Measurements from ENCODE around the gene MOSMO.

MOSMO gene

DNA sequence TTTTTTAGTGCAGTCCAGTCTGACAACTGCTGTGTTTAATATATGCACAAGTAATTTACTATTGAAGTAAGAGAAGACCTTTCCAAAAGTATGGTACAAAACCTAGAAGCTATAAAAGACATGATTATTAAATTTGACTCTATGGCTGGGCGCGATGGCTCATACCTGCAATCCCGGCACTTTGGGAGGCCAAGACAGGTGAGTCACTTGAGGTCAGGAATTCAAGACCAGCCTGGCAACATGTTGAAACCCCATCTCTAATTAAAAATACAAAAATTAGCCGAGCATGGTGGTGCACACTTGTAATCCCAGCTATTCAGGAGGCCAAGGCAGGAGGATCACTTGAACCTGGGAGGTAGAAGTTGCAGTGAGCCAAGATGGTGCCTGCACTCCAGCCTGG, 43.1 kb downstream of the MOSMO start:
- DNase-seq (ENCODE audit: low read depth) = no peak

DNA sequence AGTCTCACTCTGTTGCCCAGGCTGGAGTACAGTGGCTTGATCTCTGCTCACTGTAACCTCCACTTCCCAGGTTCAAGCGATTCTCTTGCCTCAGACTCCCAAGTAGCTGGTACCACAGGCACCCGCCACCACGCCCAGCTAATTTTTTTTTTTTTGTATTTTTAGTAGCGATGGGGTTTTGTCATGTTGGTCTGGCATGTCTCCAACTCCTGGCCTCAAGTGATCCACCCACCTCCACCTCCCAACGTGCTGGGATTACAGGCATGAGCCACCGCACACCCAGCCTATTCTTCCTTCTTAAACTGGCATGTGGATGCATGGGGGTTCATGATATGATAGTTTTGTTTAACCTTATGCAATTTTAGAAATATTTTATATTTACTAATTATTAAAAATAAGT, 45.1 kb downstream of the MOSMO start:
- DNase-seq (ENCODE audit: low read depth) = no peak

DNA sequence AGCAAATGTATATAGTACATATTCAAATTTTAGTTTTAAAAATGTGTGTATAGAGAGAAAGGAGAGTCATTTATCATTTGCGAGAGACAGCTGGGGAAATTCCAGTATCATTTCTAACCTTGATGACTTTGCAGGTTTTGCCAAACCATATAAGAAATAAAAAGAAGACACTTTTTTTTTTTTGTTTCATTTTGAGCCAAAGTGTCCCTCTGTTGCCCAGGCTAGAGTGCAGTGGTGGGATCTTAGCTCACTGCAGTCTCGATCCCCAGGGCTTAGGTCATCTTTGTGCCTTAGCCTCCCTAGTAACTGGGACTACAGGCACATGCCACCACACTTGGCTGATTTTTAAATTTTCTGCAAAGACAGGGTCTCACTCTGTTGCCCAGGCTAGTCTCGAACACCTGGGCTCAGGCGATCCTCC, 46.0 kb downstream of the MOSMO start:
- DNase-seq (ENCODE audit: low read depth) = no peak

DNA sequence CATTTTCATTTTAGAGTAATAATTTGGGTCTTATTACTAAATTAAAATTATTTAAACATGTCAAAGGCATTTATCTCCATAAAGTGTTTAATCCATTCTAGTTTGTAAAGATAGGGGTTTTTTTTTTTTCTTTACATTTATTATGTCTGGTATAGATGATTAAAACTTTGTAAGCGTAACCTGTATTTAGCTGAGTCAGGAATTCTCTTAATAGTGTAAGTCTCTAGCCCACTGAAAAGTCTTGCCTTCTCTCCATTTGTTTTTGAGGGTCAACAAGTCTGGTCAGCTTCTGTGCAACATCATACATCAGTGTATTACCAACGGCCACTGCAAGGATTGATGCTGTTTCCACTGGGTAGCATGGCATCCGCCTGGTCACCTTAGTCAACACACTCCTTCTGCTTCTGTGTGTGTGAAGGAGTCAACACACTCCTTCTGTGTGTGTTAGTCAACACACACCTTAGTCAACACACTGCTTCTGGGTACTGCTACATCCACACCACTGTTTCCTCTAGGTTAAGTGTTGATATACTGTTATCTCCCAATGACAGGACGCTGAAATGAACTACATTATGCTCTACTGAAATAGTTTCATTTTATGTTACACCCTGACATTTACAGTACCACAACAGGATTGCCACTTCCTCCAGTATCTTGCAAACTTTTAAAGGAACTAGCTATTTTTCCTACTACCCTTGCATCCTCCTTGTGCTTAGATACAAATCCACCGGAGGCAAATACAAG, 47.1 kb downstream of the MOSMO start:
- DNase-seq (ENCODE audit: low read depth) = no peak

DNA sequence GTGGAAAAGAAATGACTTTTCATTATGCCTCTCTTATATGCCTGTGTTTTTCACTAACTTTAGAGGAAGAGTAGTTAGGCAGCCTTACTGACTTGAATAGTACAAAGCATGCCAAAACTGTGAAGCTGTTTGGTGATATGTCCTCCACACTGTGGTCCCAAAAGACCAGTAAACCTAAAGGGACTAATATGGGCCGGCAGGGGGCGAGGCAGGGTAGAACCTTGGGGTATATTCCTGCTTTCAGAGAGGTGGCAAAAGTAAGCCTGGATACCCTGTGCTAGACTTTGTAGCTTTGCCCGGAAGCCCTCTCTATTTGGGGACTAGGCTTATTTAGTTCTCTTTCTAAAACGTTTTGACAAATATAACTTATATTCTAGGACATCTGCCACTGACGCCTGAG, 48.0 kb downstream of the MOSMO start:
- DNase-seq (ENCODE audit: low read depth) = no peak

DNA sequence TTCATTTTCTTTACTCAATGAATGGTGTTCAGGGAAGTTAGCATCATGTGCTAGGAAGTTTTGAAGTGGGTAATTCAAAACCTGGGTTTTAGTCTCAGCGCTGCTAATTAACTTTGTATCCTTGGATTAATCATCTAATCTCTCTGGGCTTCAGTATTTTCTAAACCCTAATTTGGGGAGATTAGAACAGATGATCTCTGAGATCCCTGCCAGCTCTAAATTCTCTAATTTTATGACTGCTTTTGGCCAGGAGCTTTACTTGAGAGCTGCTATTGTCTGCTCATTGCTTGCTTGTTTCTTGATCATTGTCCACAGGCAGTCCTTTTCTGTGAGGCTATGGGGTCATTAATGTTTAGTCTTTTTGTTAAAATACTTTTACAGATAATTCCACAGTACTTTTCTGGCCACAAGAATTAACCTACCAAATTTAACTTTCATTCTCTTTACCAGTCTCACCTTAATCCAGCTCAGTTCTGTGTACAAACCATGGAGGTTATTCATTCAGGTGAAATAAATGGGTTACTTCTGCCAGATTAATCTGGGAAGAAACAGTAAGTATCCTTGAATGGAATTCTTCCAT, 56.1 kb downstream of the MOSMO start:
- no peak for DNase-seq (ENCODE audit: low read depth)

DNA sequence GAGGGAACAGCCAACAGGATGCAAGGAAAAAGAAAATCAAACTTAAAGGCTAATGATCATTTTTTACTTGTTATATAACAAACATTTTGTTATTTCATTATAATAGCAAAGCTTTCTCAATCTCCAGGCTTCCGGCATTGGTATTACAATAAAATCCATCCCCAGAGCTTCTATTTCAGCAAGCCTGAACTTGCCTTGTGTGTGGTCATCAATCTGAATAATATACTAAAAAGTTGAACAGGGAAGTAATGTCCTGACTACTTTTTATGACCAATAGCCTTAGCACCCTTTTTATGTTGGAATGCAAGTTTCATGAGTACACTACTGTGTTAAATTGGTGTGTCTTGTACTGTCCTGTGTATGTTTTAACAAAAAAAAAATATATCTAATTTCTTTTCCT, 57.3 kb downstream of the MOSMO start:
- no peak for DNase-seq (ENCODE audit: low read depth)

DNA sequence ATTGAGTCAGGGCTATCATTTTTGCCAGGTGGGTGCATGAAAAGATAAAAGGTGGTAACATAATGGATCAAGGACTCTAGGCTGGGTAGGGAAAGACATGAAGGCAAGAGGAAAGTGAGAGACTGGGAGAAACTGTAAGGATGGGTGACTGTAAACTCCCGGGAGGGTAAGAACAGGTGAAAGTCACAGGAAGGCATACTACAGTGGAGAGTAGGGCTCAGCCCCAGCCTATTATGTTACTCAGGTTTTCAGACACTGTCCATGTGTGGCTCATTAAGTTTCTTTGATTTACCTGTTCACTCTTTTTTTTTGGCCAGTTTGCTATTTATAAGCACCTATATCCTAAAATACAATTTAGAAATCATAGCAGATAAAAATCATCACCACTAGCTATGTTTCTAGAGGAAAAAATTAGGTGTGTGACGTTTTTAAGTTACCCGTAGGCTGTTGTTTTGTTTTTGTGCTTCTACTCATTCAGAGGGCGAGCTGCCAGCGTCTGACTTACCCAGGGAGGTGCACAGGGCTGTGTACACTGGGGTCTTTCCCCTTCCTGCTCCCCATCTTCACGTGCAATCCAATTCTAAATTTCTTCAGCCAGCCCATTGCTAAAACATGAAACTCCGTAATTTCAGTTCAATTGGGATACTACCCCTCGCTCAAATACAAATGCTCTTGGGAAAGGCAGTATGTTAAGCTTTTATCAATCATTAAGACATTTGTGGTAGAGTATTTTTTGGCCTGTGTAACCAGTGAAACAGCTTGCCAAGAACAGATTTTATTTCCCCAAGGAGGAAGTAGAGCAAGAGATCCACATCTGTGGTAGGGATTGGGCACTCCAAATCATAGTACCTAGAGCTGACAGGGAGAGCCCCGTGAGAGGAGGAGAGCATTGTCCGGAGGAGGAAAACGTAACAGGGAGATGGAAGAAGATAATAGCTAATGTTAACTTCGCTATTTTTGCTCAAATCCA, 62.7 kb downstream of the MOSMO start:
- no peak for DNase-seq (ENCODE audit: low read depth)

DNA sequence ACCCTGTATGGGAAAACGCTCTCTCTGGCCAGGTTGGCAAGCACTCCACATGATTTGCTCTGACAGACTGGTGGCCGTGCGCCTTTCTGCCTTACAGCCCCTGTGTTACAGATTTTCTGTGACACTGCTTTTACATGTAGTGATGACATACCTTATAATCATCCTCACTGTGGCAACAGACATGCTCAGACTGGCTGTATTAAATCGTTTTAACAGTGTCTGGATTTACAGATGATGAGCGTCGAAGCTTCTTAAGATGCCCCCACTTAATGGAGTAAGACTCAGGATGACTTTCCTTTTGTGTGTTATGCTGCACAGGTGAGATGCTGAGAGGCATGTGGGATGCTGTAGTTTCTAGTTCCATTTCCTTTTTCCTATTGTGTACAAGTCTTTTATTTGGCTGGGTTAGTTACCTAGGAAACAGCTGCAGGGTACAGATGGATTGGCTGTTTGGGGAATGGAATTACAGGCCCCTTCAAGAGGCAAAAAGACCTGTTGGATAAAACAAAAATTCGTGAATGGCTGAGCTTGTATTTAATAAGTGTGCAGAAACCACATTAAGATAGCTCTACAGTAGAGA, 63.5 kb downstream of the MOSMO start:
- no peak for DNase-seq (ENCODE audit: low read depth)

DNA sequence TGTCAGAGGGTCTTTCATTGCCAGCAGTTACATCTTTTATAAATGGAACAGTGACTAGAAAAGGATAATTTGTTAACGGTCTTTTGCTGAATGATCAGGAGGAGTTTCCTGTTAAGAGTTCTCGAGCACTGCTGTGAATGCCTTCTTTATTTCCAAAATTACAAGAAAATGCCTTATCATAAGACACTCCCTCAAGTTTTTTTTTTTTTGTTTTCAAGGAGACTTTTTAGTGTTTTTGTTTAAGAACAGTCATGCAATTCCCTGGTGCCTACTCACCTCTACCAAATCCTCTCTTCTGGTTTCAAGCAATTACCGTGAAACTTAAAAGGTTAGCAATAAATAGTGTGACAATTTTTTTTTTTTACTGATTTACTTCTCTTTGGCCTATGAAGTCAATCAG, 65.4 kb downstream of the MOSMO start:
- no peak for DNase-seq (ENCODE audit: low read depth)

DNA sequence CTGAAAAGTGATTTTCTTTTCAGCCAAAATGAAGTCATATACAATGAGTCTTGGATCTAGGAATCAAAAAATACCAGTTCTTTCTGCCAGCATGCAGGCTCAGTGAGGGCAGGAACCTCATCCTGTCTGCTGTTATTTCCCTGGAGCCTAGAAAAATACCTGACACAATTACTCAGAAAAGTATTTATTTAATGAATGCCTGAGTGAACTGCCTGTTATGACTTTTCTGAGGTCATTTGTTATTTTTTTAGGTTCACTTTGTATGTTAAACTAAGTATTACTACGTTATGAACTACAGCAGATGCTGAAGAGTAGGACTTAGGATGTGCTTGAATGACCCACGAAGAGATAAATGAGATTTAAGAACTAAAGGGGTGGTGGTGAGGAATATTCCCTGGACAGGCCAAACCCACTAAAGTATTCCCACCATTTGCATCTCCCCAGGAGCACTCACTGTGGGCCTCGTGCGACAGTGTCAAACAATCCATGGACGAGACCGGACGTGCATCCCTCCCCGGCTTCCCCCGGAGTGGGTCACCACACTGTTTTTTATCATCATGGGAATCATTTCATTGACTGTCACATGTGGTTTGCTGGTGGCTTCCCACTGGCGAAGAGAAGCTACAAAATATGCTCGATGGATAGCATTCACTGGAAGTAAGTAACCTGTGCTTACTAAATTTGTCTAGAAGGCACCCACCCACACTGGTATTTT, 67.3 kb downstream of the MOSMO start:
- no peak for DNase-seq (ENCODE audit: low read depth)

DNA sequence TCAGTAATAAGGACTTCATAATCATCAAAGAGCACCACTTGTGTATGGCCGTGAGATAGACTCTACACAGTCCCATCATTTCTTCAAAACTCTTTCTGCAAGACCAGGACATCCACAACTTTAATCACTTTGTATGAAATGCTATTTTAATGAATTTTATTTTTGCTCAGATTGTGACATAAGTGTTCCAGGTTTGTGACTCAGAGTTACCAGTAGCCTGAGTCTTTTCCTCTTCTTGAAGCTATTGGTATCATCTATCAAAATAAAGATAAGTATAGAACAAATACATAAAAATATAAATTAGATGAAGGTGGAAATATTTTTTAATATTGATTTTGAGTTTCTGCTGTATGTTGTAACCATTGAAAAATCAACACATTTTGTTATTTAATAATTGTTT, 67.9 kb downstream of the MOSMO start:
- no peak for DNase-seq (ENCODE audit: low read depth)

DNA sequence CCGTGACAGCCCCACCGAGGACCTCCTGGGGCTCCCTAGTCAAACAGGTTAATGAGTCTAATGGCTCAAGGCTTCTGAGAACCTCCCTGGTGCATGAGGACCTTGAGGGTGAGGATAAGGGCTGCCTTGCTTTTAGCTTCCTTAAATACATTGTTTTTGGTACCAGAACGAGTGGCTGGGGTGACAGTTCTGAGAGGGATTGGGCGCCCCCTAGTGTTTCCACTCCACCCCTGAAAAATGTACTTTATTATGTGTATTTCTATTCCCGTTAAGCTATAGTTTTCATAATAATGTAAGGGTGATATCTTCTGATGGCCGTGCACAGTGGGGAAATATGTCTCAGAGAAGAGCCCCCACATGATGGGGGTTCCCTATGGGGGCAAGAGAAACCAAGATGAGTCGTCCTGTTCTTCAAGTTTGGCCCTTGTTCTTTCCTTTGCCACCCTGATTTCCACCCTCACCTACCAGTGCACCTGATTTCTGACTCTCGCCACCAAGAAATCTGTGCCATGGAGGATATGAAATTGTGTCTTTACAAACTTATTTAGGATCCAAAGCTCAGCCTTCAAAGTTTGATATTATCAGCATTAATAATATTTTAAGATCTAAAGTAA, 69.9 kb downstream of the MOSMO start:
- DNase-seq (ENCODE audit: low read depth) = no peak

DNA sequence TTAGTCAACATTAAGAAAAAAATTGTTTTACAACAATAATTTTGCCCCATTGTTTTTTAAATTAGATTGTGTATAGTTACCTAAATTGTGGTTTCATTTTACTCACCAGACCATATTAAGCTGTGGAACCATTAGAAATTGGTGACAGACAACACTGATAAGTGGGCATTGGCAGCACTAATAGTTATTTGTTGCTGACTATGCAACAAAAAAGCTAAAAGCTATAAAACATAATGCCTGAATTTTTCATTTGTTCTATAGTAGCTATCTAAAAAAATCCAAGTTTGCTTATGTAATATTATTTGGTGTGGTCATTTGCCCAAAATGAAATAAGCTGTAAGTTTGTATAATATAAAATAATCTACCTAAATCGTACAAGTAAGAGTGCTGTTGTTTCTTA, 70.7 kb downstream of the MOSMO start:
- no peak for DNase-seq (ENCODE audit: low read depth)

DNA sequence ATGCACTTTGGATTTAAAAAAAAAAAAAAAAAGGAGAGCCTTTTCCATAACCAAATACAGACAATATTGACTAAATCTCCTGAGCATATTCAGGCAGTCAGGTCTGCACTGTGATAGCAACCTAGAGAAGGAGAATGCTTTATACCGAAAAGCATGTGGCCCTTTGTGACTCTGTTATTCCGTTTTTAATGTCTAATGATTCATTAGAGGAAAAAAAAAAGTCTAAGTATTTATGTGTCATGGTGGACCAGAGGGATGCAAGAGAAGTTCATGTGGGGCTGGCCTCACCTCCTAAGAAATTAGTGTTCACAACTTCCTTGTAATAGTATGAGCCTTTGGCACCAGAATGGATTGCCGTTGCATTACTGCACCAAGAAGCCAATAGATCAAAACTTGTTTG, 73.1 kb downstream of the MOSMO start:
- DNase-seq (ENCODE audit: low read depth) = no peak

DNA sequence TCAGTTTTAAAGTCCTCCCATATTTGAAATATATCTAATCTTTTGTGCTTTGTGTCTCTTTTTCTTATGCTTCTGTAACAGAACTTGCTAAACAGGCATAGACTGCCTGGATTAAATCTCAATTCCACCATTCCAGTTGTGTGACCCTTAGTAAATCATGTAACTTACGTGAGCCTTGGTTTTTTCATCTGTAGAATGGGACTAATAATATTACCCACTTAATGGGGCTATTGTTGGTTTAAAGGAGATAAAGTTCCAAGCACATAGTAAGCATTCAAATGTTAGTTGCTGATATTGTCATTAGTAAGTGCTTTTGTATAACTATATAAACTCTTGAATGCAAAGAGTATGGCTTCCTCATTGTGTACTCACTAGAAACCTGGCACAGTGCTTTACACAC, 78.5 kb downstream of the MOSMO start:
- no peak for DNase-seq (ENCODE audit: low read depth)

DNA sequence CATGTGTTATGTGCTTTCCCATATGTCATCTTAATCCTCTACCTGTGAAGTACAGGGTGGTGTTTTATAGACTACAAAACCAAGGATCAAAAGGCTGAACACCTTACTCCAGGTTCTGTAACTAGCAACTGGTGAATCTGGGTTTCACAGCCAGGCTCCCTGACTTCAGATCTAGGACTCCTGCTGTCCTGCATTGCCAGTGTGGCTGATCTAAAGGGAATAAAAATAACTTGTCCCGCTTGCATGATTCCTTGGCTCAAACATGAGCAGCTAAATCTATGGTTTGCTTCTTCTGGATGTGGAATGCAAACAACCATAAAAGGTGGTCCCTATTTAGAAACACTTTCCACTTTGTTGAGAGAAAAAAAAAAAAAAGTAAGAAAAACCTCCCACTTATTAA, 80.7 kb downstream of the MOSMO start:
- no peak for DNase-seq (ENCODE audit: low read depth)

DNA sequence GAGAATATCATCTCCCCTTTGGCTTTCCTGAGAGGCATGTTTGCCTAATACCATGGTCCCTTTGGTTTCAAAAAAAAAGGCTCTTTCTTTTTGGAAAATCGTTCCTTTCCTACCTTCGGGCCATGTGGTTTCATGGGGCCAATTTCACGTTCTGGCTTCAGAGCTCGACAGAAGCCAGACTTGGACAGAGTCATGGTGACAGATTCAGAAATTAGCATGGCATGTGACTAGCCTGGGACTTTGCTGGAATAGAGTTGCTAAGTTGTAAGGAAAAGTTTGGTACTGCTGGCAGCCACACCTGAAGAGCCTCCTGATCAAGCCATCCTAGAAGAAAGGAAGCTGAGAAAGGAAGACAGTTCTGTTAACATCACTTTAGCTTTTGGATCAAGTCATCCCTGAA, 82.0 kb downstream of the MOSMO start:
- no peak for DNase-seq (ENCODE audit: low read depth)

DNA sequence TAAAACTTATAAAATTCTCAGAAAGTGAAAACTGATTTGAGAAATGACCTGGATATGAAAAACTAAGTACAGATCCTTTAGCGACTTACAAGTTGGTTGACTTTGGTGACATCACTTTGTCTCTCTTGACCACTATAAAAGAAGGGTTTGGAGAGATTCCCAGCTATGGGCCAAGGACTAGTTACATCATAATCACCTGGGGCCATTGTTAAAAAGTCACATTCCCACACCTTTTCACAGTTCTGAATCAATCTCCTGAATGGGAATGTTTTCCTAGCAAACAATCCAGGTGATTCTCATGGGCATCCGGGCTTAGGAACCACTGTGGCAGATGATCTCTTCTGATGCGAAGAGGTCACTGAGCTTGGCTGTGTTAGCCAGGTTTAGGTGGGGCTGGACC, 83.8 kb downstream of the MOSMO start:
- DNase-seq (ENCODE audit: low read depth) = no peak

DNA sequence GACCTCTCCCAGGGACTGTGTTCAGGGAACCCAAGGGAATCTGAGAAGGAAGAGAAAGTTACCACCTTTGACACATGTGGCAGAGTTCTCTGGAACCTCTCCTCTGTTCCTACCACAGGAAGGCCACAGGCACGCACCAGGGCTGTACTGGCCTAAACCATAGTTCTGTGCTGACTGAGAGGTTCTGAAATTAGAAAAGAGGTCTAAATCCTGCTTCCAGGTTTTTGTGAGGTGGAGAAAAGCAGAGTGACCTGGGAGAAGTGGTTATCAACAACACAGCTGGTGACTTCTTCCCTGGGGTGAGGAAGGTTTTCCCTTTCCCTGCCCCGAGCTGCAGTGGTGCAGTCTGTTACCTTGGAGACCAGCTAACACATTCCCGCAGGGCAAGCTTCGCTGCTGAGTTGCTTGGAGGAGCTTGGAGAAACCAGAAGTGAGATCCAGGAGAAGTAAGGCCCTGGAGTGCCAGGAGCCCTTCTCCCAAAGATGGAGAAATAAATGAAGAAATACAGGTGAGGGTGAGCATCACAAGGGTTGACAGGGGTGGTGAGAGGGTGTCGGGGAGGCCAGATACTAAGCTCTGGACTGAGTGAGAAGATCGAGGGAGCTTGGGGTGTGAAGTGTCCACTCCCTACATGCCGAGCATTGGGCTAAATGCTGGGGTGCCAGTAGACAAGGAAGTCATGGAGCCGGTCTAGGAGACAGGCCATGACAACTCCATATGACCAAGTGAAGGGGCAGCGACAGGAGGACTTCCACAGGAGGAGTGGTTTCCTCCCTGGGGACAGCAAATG, 84.4 kb downstream of the MOSMO start, which contains the start of gene VWA3A:
Gene VWA3A (plus strand): TSS at position 399 of the 791 bp plus-strand sequence. CDS start 97 bp downstream, at position 496.
- DNase-seq (ENCODE audit: low read depth) = peak; percentile 58

DNA sequence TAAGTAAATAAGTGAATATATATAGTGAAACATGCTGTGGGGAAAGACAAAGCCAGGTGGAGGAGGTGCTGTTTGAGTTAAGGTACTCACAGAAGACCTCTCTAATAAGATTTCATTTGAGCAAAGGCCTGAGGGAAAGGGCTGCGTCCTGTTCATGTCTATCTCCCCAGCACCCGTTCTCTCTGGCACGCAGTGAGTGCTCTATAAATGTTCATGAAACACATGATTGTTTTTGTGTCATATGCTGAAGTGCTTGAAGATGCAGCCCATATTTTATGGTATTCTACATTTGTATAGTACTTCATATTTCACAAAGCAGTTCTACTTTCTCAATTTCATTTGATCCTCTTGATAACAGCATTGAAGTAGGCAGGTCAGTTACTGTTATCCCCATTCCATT, 85.4 kb downstream of the MOSMO start:
- DNase-seq (ENCODE audit: low read depth) = no peak
